Mesothelial cell of epicardium (in vitro differentiated cells): ENCODE results near the gene HPCAL1. TPM values are rescaled to one million over a fixed set of nuclear protein-coding genes. Genes with fewer than 3 reads are reported as not detected.

ENCODE experiments used
- DNase-seq, 2 experiments: peaks; one replicate each; pipeline ENCODE4 v3.0.0; 2021; ENCODE audit warnings: low spot score in 2 of 2; ENCODE audit not compliant: unreplicated experiment in 2 of 2
- H3K27ac Mint-ChIP-seq: 2 replicates; pipeline ENCODE4 v1.8.0; 2021; ENCODE audit warnings: mixed read lengths
- H3K27me3 Mint-ChIP-seq: 2 replicates; pipeline ENCODE4 v1.8.0; 2021; ENCODE audit warnings: low read depth, mixed read lengths
- H3K36me3 Mint-ChIP-seq: 2 replicates; pipeline ENCODE4 v1.8.0; 2021; ENCODE audit warnings: mixed read lengths
- H3K4me1 Mint-ChIP-seq: 2 replicates; pipeline ENCODE4 v1.8.0; 2021; ENCODE audit warnings: mixed read lengths
- H3K4me3 Mint-ChIP-seq: 2 replicates; pipeline ENCODE4 v1.8.0; 2021; ENCODE audit warnings: mild to moderate bottlenecking, moderate library complexity, mixed read lengths
- H3K9me3 Mint-ChIP-seq: 2 replicates; pipeline ENCODE4 v1.8.0; 2021; ENCODE audit warnings: mixed read lengths
- CTCF ChIP-seq: fragments of 200-600 bp; sonication (generic); IDR thresholded peaks from one replicate; pipeline ENCODE4 v1.5.0; 2021; ENCODE audit warnings: antibody characterized with exemption; ENCODE audit not compliant: unreplicated experiment
- total RNA-seq: library from RNA; stranded (reverse); gene quantifications from 3 replicates; pipeline ENCODE4 v1.2.1, GENCODE V29; 2021

HPCAL1 gene
- total RNA-seq, 1 donor from 2014 or later, result 17.5 TPM

- peak in 1 of 2 experiments; percentile 5 for DNase-seq
- no peak overlapping the region for H3K27ac Mint-ChIP-seq
- H3K4me1 Mint-ChIP-seq, result peaks cover 2% of the 10 kb centered on the region
- peaks cover 4% of the 10 kb centered on the region for H3K9me3 Mint-ChIP-seq
- no peaks in the 10 kb centered on the region for H3K27me3 Mint-ChIP-seq
- TF ChIP-seq CTCF, result no peak
- H3K4me3 Mint-ChIP-seq, result no peak overlapping the region
- H3K36me3 Mint-ChIP-seq, result no peaks in the 10 kb centered on the region
Observed at GRCh38 chr2:10256031-10256514, 46.6 kb upstream of the HPCAL1 start.

GRCh38 chr2:10256515-10257031, 46.1 kb upstream of the HPCAL1 start:
- no peaks in the 10 kb centered on the region for H3K36me3 Mint-ChIP-seq
- TF ChIP-seq CTCF, result no peak
- no peak overlapping the region for H3K4me3 Mint-ChIP-seq
- H3K27ac Mint-ChIP-seq, result no peak overlapping the region
- no peaks in the 10 kb centered on the region for H3K27me3 Mint-ChIP-seq
- DNase-seq, result peak in 1 of 2 experiments; percentile 13
- H3K9me3 Mint-ChIP-seq, result peaks cover 4% of the 10 kb centered on the region
- peaks cover 2% of the 10 kb centered on the region for H3K4me1 Mint-ChIP-seq

GRCh38 chr2:10257036-10257435, 45.7 kb upstream of the HPCAL1 start:
- H3K4me3 Mint-ChIP-seq, result no peak overlapping the region
- no peaks in the 10 kb centered on the region for H3K27me3 Mint-ChIP-seq
- no peak for TF ChIP-seq CTCF
- no peaks in the 10 kb centered on the region for H3K36me3 Mint-ChIP-seq
- no peak for DNase-seq
- H3K4me1 Mint-ChIP-seq, result peaks cover 2% of the 10 kb centered on the region
- no peak overlapping the region for H3K27ac Mint-ChIP-seq
- peaks cover 1% of the 10 kb centered on the region for H3K9me3 Mint-ChIP-seq

GRCh38 chr2:10257500-10258147, 45.1 kb upstream of the HPCAL1 start:
- peak in 1 of 2 experiments; percentile 14 for DNase-seq
- H3K4me1 Mint-ChIP-seq, result peaks cover 6% of the 10 kb centered on the region
- H3K27me3 Mint-ChIP-seq, result no peaks in the 10 kb centered on the region
- H3K27ac Mint-ChIP-seq, result no peak overlapping the region
- no peaks in the 10 kb centered on the region for H3K36me3 Mint-ChIP-seq
- TF ChIP-seq CTCF, result no peak
- H3K9me3 Mint-ChIP-seq, result no peaks in the 10 kb centered on the region
- H3K4me3 Mint-ChIP-seq, result no peak overlapping the region

GRCh38 chr2:10258326-10258725, 44.4 kb upstream of the HPCAL1 start:
- peak in 1 of 2 experiments; percentile 3 for DNase-seq
- H3K36me3 Mint-ChIP-seq, result no peaks in the 10 kb centered on the region
- H3K27me3 Mint-ChIP-seq, result no peaks in the 10 kb centered on the region
- TF ChIP-seq CTCF, result no peak
- H3K4me1 Mint-ChIP-seq, result peaks cover 8% of the 10 kb centered on the region
- no peak overlapping the region for H3K4me3 Mint-ChIP-seq
- no peaks in the 10 kb centered on the region for H3K9me3 Mint-ChIP-seq
- H3K27ac Mint-ChIP-seq, result no peak overlapping the region
